ENCODE data around the gene DDAH1.

DNA sequence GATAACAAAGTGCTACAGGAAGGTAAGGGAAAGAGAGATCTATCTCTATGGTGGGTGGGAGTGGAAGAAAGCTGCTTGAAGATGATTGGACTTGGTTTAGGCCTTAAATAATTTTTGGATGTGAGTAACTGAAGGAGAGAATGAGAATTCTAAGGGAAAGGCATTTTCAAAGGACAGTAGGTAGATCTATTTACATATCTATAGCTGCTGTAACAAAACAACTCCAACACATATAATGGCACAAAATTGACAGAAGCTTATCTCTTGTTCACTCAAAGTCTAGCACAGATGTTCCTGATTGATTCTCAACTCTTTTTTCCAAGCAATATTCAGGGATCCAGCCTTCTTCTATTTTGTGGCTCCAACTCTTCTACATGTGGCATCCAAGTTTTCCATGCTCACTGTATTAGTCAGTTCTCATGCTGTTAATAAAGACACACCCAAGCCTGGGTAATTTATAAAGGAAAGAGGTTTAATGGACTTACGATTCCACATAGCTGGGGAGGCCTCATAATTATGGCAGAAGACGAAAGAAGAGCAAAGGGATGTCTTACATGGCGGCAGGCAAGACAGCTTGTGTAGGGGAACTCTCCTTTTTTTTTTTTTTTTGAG, 3.1 kb upstream of the DDAH1 start:
- no peak for TF ChIP-seq POLR2A (IDR thresholded peaks at IDR 0.05)
- no peak for TF ChIP-seq CTCF (IDR thresholded peaks at IDR 0.05)
